IMR-90 (cell line): ENCODE data around the gene ZBTB22.

ENCODE experiments used
- CHD1 ChIP-seq: IDR thresholded peaks from 2 replicates; pipeline ENCODE4 v1.6.1; 2012; ENCODE audit warnings: low read depth, low read length, improper control_type of control experiment
- CTCF ChIP-seq: conservative IDR thresholded peaks from 2 replicates; pipeline ENCODE4 v1.5.1; 2012; ENCODE audit warnings: mild to moderate bottlenecking, low read depth, low read length, improper control_type of control experiment
- ELK1 ChIP-seq: fragments of 150-350 bp; IDR thresholded peaks from 2 replicates; pipeline ENCODE4 v1.6.1; 2016; ENCODE audit warnings: low read depth, mild to moderate bottlenecking, low read length, moderate library complexity, borderline replicate concordance
- FOS ChIP-seq: fragments of 150-350 bp; IDR thresholded peaks from 2 replicates; pipeline ENCODE4 v1.6.1; 2016; ENCODE audit warnings: low read depth, low read length
- MXI1 ChIP-seq: IDR thresholded peaks from 2 replicates; pipeline ENCODE4 v1.6.1; 2012; ENCODE audit warnings: low read depth, mild to moderate bottlenecking, low read length, moderate library complexity, borderline replicate concordance
- POLR2A ChIP-seq: IDR thresholded peaks from 2 replicates; pipeline ENCODE4 v1.6.1; 2012; ENCODE audit warnings: mild to moderate bottlenecking, low read depth, low read length
- RAD21 ChIP-seq: IDR thresholded peaks from 2 replicates; pipeline ENCODE4 v1.6.1; 2012; ENCODE audit warnings: low read length, improper control_type of control experiment
- RCOR1 ChIP-seq: IDR thresholded peaks from 2 replicates; pipeline ENCODE4 v1.6.1; 2012; ENCODE audit warnings: mild to moderate bottlenecking, low read length, improper control_type of control experiment; ENCODE audit not compliant: insufficient replicate concordance
- SMC3 ChIP-seq: fragments of 150-350 bp; IDR thresholded peaks from 2 replicates; pipeline ENCODE4 v1.6.1; 2016; ENCODE audit warnings: low read depth, mild to moderate bottlenecking, antibody characterized with exemption, low read length, moderate library complexity

DNA sequence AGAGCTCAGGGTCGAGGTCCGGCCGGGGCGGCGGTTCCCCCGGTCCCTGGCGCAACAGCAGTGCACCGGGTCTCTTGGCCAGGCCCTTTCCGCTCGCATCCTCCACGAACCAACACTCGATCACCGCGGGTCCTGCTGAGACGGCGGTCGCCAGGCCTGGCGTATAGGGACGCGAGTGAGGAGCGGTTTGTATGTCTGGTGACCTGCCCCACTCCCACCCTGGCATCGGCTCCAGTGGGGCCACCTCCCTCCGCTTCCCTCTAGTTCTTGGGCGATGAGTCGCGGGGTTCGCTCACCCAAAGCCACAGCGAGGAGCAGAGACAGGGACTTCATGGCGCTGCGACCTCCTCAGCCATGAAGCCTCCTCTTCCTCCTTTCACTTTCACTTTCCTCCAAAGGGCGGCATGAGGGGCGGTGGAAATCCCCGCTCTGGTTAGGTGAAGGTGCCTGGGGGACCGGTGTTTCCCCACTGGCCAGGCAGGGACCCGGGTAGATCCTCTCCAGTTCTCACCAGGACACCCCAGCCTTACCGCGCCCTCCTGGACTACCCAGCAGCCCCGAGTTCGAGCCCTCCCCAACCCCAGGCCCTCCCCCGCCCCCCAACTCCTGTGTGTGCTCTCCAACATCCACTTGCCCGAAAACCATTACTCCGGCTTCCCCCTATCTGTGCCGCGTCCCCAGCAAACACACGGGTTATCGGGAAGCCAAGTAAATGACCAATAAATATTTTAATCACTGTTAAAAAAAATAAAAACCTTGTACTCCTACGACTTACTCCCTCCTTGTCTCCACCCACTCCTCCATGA lies 3.6 kb downstream of the ZBTB22 start, which contains the start of gene TAPBP:
- TF ChIP-seq MXI1: no peak
- TF ChIP-seq RCOR1: no peak
- no peak for TF ChIP-seq CTCF
- peak; percentile 75 for TF ChIP-seq POLR2A
- TF ChIP-seq RAD21: no peak
- TF ChIP-seq SMC3: no peak
- TF ChIP-seq FOS: no peak
- TF ChIP-seq CHD1: no peak
- TF ChIP-seq ELK1: no peak
